Neuronal stem cell (in vitro differentiated cells): Measurements from ENCODE around the gene NOC2L.
"Not testable (repeated sequence)": the region's sequence is repeated elsewhere in the genome, so short reads cannot be mapped to it uniquely, and the experiment has no call there.

ENCODE experiments used
- DNase-seq: peaks from one replicate; pipeline ENCODE4 v3.0.0-alpha.2; 2013; ENCODE audit warnings: low spot score
- H2AFZ ChIP-seq: one replicate; pipeline ENCODE4 v1.6.1; 2013; ENCODE audit warnings: mild to moderate bottlenecking, low read length, inconsistent platforms
- H2AK5ac ChIP-seq: 2 replicates; pipeline ENCODE4 v1.6.1; 2013; ENCODE audit warnings: low read depth, mild to moderate bottlenecking, inconsistent platforms, low read length, moderate library complexity, mixed read lengths
- H2BK120ac ChIP-seq: 2 replicates; pipeline ENCODE4 v1.6.1; 2013; ENCODE audit warnings: low read depth, mild to moderate bottlenecking, inconsistent platforms, low read length, moderate library complexity, mixed read lengths
- H2BK12ac ChIP-seq: one replicate; pipeline ENCODE4 v1.6.1; 2013; ENCODE audit warnings: low read length, inconsistent platforms
- H2BK15ac ChIP-seq: 2 replicates; pipeline ENCODE4 v1.6.1; 2013; ENCODE audit warnings: mild to moderate bottlenecking, low read length, inconsistent platforms, mixed read lengths
- H2BK5ac ChIP-seq: one replicate; pipeline ENCODE4 v1.6.1; 2013; ENCODE audit warnings: inconsistent platforms, mild to moderate bottlenecking, low read length, moderate library complexity
- H3K14ac ChIP-seq: one replicate; pipeline ENCODE4 v1.6.1; 2013; ENCODE audit warnings: low read length, inconsistent platforms
- H3K18ac ChIP-seq: 2 replicates; pipeline ENCODE4 v1.6.1; 2013; ENCODE audit warnings: low read length, inconsistent platforms
- H3K23ac ChIP-seq: 2 replicates; pipeline ENCODE4 v1.6.1; 2013; ENCODE audit warnings: low read depth, mild to moderate bottlenecking, mixed read lengths, low read length, inconsistent platforms; ENCODE audit not compliant: poor library complexity
- H3K27ac ChIP-seq: replicated peaks from 3 replicates; pipeline ENCODE4 v1.5.1; 2013; ENCODE audit warnings: low read length, inconsistent platforms
- H3K27me3 ChIP-seq, 3 experiments: 2 replicates each; pipeline ENCODE4 v1.6.1; 2013; ENCODE audit warnings: low read length in 3 of 3, mild to moderate bottlenecking in 2 of 3, inconsistent platforms in 1 of 3, low read depth in 1 of 3, mixed read lengths in 1 of 3, moderate library complexity in 1 of 3; ENCODE audit not compliant: control insufficient read depth in 3 of 3, insufficient read depth in 3 of 3
- H3K36me3 ChIP-seq, 2 donors: replicated peaks in 1 of 2; 2 replicates each; pipeline ENCODE4 v1.6.1; 2013; ENCODE audit warnings: low read length in 2 of 2; ENCODE audit not compliant: control insufficient read depth in 2 of 2, insufficient read depth in 2 of 2
- H3K4ac ChIP-seq: 2 replicates; pipeline ENCODE4 v1.6.1; 2013; ENCODE audit warnings: inconsistent platforms, mild to moderate bottlenecking, low read length, moderate library complexity
- H3K4me1 ChIP-seq, 2 donors: 1 replicate in 1 of 2; 2 replicates in 1 of 2; pipeline ENCODE4 v1.6.1; 2013; ENCODE audit warnings: low read length in 2 of 2, low read depth in 1 of 2; ENCODE audit not compliant: control insufficient read depth in 2 of 2, insufficient read depth in 1 of 2
- H3K4me2 ChIP-seq: one replicate; pipeline ENCODE4 v1.6.1; 2013; ENCODE audit warnings: mild to moderate bottlenecking, low read length, inconsistent platforms; ENCODE audit not compliant: insufficient read depth, poor library complexity, severe bottlenecking
- H3K4me3 ChIP-seq, 2 donors: 2 replicates each; pipeline ENCODE4 v1.5.1; 2013; ENCODE audit warnings: low read length in 2 of 2, mild to moderate bottlenecking in 2 of 2, inconsistent platforms in 1 of 2, moderate library complexity in 1 of 2
- H3K79me1 ChIP-seq: one replicate; pipeline ENCODE4 v1.6.1; 2013; ENCODE audit warnings: low read depth, mild to moderate bottlenecking, inconsistent platforms, low read length, moderate library complexity
- H3K9ac ChIP-seq: one replicate; pipeline ENCODE4 v1.6.1; 2013; ENCODE audit warnings: mild to moderate bottlenecking, low read depth, low read length, inconsistent platforms; ENCODE audit not compliant: poor library complexity
- H3K9me3 ChIP-seq, 2 donors: replicated peaks in 1 of 2; 2 replicates each; pipeline versions ENCODE3 to v1.6.1; 2013; ENCODE audit warnings: low read length in 2 of 2, mild to moderate bottlenecking in 2 of 2, inconsistent platforms in 1 of 2, low read depth in 1 of 2, mixed read lengths in 1 of 2, moderate library complexity in 1 of 2; ENCODE audit not compliant: control insufficient read depth in 2 of 2, insufficient read depth in 1 of 2
- H4K8ac ChIP-seq: one replicate; pipeline ENCODE4 v1.6.1; 2013; ENCODE audit warnings: low read depth, mild to moderate bottlenecking, inconsistent platforms, low read length, moderate library complexity
- H4K91ac ChIP-seq: one replicate; pipeline ENCODE4 v1.6.1; 2013; ENCODE audit warnings: low read length, low read depth, mild to moderate bottlenecking, inconsistent platforms; ENCODE audit not compliant: poor library complexity
- WGBS, 2 donors: extraction: QIAGEN DNeasy Blood & Tissue Kit; methylation state at CpG; one replicate each; pipeline ENCODE4 v1.1.7; 2013; ENCODE audit warnings: missing lambda C conversion rate in 2 of 2, mixed read lengths in 1 of 2; ENCODE audit not compliant: insufficient read length in 2 of 2, insufficient replicate concordance in 1 of 2; ENCODE audit errors: extremely low coverage in 2 of 2; 5-methylcytosine and 5-hydroxymethylcytosine counted together

The NOC2L gene

GRCh38 chr1:993379-993995 lies 34.4 kb upstream of the NOC2L start:
- Histone ChIP-seq H3K9me3 (peaks cover 8 to 14% of the 10 kb centered on the region in 2 donors), H3K79me1 (peaks cover 12% of the 10 kb centered on the region), H4K8ac (no peak overlapping the region), H2AK5ac (no peak overlapping the region), H2BK15ac (no peak overlapping the region), H3K4me1 (peaks cover 13 to 19% of the 10 kb centered on the region in 2 donors), H3K36me3 (peaks cover 0 to 5% of the 10 kb centered on the region in 2 donors), H3K14ac (no peak overlapping the region), H3K4ac (no peak overlapping the region), H3K23ac (no peak overlapping the region), H3K27ac (no peak overlapping the region), H2BK120ac (no peak overlapping the region), H2BK12ac (no peak overlapping the region), H2BK5ac (no peak overlapping the region), H3K4me3 (no peak overlapping the region), H3K9ac (no peak overlapping the region), H3K27me3 (peaks cover 0 to 9% (median 0%) of the 10 kb centered on the region in 3 experiments), H4K91ac (no peak overlapping the region), H3K18ac (no peak overlapping the region), H2AFZ (no peak overlapping the region), H3K4me2 (no peak overlapping the region)
- WGBS, 2 donors: no CpG with 5 or more reads among the region's 15 CpGs
- DNase-seq: no peak

GRCh38 chr1:992362-992761 lies 33.3 kb upstream of the NOC2L start:
- no peak overlapping the region for H2BK5ac ChIP-seq
- peaks cover 0 to under 1% (median 0%) of the 10 kb centered on the region in 3 experiments for H3K27me3 ChIP-seq
- H2AFZ ChIP-seq: no peak overlapping the region
- no peak overlapping the region for H3K14ac ChIP-seq
- no peak overlapping the region for H2BK12ac ChIP-seq
- H3K18ac ChIP-seq: no peak overlapping the region
- no peak overlapping the region for H4K91ac ChIP-seq
- H4K8ac ChIP-seq: no peak overlapping the region
- H3K27ac ChIP-seq: no peak overlapping the region
- peaks cover 8 to 9% of the 10 kb centered on the region in 2 donors for H3K4me1 ChIP-seq
- no peak overlapping the region for H3K4me2 ChIP-seq
- no peak overlapping the region for H2BK15ac ChIP-seq
- no peak overlapping the region for H3K4ac ChIP-seq
- H3K79me1 ChIP-seq: peaks cover 3% of the 10 kb centered on the region
- no peak overlapping the region for H2BK120ac ChIP-seq
- DNase-seq: no peak
- H3K36me3 ChIP-seq: no peaks in the 10 kb centered on the region
- H3K9me3 ChIP-seq: peaks cover 8 to 14% of the 10 kb centered on the region in 2 donors
- H2AK5ac ChIP-seq: no peak overlapping the region
- H3K23ac ChIP-seq: no peak overlapping the region
- no CpG with 5 or more reads among the region's 7 CpGs for WGBS, 2 donors
- no peak overlapping the region for H3K9ac ChIP-seq
- H3K4me3 ChIP-seq: no peak overlapping the region

- Histone ChIP-seq H3K23ac (no peak overlapping the region), H3K9me3 (peaks cover 8 to 14% of the 10 kb centered on the region in 2 donors), H3K4me3 (no peak overlapping the region), H3K18ac (no peak overlapping the region), H2AK5ac (no peak overlapping the region), H2AFZ (no peak overlapping the region), H3K14ac (no peak overlapping the region), H2BK15ac (no peak overlapping the region), H3K4me1 (peaks cover 3 to 4% of the 10 kb centered on the region in 2 donors), H3K27ac (no peak overlapping the region), H3K79me1 (no peaks in the 10 kb centered on the region), H4K91ac (no peak overlapping the region), H3K4me2 (no peak overlapping the region), H2BK5ac (no peak overlapping the region), H2BK12ac (no peak overlapping the region), H2BK120ac (no peak overlapping the region), H3K36me3 (no peaks in the 10 kb centered on the region), H3K4ac (no peak overlapping the region), H3K9ac (no peak overlapping the region), H3K27me3 (no peaks in the 10 kb centered on the region), H4K8ac (no peak overlapping the region)
- DNase-seq: no peak
- no CpG with 5 or more reads among the region's 10 CpGs for WGBS, 2 donors
Observed at GRCh38 chr1:991895-992294, 32.8 kb upstream of the NOC2L start.

GRCh38 chr1:991275-991674 lies 32.2 kb upstream of the NOC2L start:
- DNase-seq, H3K18ac ChIP-seq, H3K4me2 ChIP-seq, H2BK120ac ChIP-seq, H3K27me3 ChIP-seq, H3K4me1 ChIP-seq, H2BK12ac ChIP-seq, H3K79me1 ChIP-seq, H2AK5ac ChIP-seq, H3K4ac ChIP-seq, H3K27ac ChIP-seq, H3K9ac ChIP-seq, H4K8ac ChIP-seq, H4K91ac ChIP-seq, H2AFZ ChIP-seq, H2BK15ac ChIP-seq, H3K23ac ChIP-seq, H3K36me3 ChIP-seq, H3K14ac ChIP-seq, H3K4me3 ChIP-seq, H2BK5ac ChIP-seq: not testable (repeated sequence)
- no CpG with 5 or more reads among the region's 6 CpGs for WGBS, 2 donors
- peaks cover 8 to 14% of the 10 kb centered on the region in 2 donors for H3K9me3 ChIP-seq
